Measurements from ENCODE around the gene GNAL.

Gene GNAL

DNA sequence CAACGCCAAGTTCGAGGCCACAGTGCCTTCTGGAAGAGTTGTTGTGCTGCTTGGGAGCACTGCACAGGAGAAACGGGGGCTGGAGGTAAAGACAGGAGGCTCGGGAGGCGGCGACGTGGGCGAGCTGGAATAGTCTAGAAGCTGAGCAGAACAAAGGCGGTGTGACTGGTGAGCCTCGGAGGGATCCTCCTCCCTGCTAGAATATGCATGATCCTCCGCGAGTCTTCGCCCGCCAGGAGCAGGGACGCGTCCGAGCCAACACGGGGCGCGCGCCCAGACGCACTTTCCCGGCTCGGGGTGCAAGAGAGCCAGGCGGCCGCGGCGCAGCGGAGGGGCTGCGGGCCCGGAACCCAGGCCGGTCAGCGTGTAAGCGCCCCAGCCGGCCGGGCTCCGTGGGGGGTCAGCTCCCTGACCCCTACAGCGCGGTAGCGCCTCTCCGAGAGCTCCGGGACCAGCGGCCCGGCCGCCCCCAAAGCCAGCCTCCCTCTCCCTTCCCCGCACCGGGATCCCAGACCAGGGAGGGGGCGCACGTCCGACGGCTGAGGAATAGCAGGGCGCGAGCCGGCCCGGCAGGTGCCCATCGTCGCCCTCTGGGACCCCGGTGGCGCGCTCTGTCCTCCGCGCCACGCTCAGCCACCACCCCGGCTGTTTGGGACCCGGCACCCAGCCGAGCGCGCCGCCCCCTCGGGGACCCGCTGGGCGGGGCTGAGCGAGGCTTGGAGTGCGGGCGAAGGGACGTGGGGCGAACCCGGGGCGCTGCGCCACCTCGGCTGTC, 62.5 kb downstream of the GNAL start:
- Histone ChIP-seq H3K27ac (ENCODE audit: low read depth, low read length) (no peak overlapping the region), H3K79me2 (ENCODE audit: insufficient read depth, low read length) (no peaks in the 10 kb centered on the region), H3F3A (ENCODE audit: insufficient read depth) (no peaks in the 10 kb centered on the region), H3K27me3 (ENCODE audit: low read length) (no peaks in the 10 kb centered on the region), H3K9me2 (replicated peaks; ENCODE audit: insufficient read depth, low read length) (no peaks in the 10 kb centered on the region), H3K4me3 (ENCODE audit: insufficient read depth, low read length, poor library complexity, severe bottlenecking) (no peak overlapping the region), H3K9me3 (ENCODE audit: insufficient read depth, low read length) (no peaks in the 10 kb centered on the region), H3K9ac (ENCODE audit: low read length) (no peak overlapping the region), H3K4me2 (ENCODE audit: low read depth, low read length, poor library complexity, severe bottlenecking) (no peak overlapping the region), H2AFZ (ENCODE audit: low read depth, low read length, severe bottlenecking) (no peak overlapping the region), H4K20me1 (ENCODE audit: low read depth, low read length) (no peaks in the 10 kb centered on the region), H3K36me3 (ENCODE audit: low read length) (no peaks in the 10 kb centered on the region)
- TF ChIP-seq EZH2phosphoT487 (conservative IDR thresholded peaks at IDR 0.05; ENCODE audit: low read length) (no peak), CTCF (IDR thresholded peaks at IDR 0.05; ENCODE audit: insufficient read depth, low read length, poor library complexity, severe bottlenecking) (no peak)

- Histone ChIP-seq H3K4me2 (ENCODE audit: low read depth, low read length, poor library complexity, severe bottlenecking) (no peak overlapping the region), H3K27ac (ENCODE audit: low read depth, low read length) (no peak overlapping the region), H3K9ac (ENCODE audit: low read length) (no peak overlapping the region), H3K27me3 (ENCODE audit: low read length) (no peaks in the 10 kb centered on the region), H3K9me3 (ENCODE audit: insufficient read depth, low read length) (no peaks in the 10 kb centered on the region), H3K36me3 (ENCODE audit: low read length) (no peaks in the 10 kb centered on the region), H3F3A (ENCODE audit: insufficient read depth) (no peaks in the 10 kb centered on the region), H3K4me3 (ENCODE audit: insufficient read depth, low read length, poor library complexity, severe bottlenecking) (no peak overlapping the region), H4K20me1 (ENCODE audit: low read depth, low read length) (no peaks in the 10 kb centered on the region), H3K9me2 (replicated peaks; ENCODE audit: insufficient read depth, low read length) (no peaks in the 10 kb centered on the region), H2AFZ (ENCODE audit: low read depth, low read length, severe bottlenecking) (no peak overlapping the region), H3K79me2 (ENCODE audit: insufficient read depth, low read length) (no peaks in the 10 kb centered on the region)
- TF ChIP-seq CTCF (IDR thresholded peaks at IDR 0.05; ENCODE audit: insufficient read depth, low read length, poor library complexity, severe bottlenecking) (no peak), EZH2phosphoT487 (conservative IDR thresholded peaks at IDR 0.05; ENCODE audit: low read length) (no peak)
Observed at GRCh38 chr18:11752116-11752911, 63.2 kb downstream of the GNAL start.

DNA sequence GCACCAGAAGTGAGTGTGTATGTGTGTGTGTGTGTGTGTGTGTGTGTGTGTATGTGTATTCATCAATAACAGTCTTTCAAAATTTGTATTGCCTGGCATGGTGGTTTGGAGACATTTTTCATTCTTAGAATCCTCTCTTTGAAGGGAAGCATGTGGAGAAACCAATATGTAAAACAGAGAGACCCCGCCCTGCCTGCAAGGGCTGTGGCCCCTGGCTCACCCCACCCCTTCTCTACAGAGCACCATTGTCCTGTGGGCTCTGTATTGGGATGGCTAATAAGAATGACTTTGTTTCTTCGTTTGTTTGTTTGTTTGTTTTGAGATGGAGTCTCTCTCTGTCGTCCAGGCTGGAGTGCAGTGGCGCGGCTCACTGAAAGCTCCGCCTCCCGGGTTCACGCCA, 65.9 kb downstream of the GNAL start:
- TF ChIP-seq CTCF (IDR thresholded peaks at IDR 0.05; ENCODE audit: insufficient read depth, low read length, poor library complexity, severe bottlenecking) (no peak), EZH2phosphoT487 (conservative IDR thresholded peaks at IDR 0.05; ENCODE audit: low read length) (no peak)

More for the DNA sequence above, 65.9 kb downstream of the GNAL start:
- Histone ChIP-seq H4K20me1 (ENCODE audit: low read depth, low read length) (no peaks in the 10 kb centered on the region), H3K9me3 (ENCODE audit: insufficient read depth, low read length) (no peaks in the 10 kb centered on the region), H3K4me2 (ENCODE audit: low read depth, low read length, poor library complexity, severe bottlenecking) (no peak overlapping the region), H3K4me3 (ENCODE audit: insufficient read depth, low read length, poor library complexity, severe bottlenecking) (no peak overlapping the region), H3K36me3 (ENCODE audit: low read length) (no peaks in the 10 kb centered on the region), H3F3A (ENCODE audit: insufficient read depth) (no peaks in the 10 kb centered on the region), H2AFZ (ENCODE audit: low read depth, low read length, severe bottlenecking) (no peak overlapping the region), H3K9ac (ENCODE audit: low read length) (no peak overlapping the region), H3K27me3 (ENCODE audit: low read length) (no peaks in the 10 kb centered on the region), H3K79me2 (ENCODE audit: insufficient read depth, low read length) (no peaks in the 10 kb centered on the region), H3K27ac (ENCODE audit: low read depth, low read length) (no peak overlapping the region), H3K9me2 (replicated peaks; ENCODE audit: insufficient read depth, low read length) (no peaks in the 10 kb centered on the region)
